T-helper 1 cell (primary cell): ENCODE results near the gene ADCY5.

ENCODE experiments used
- DNase-seq, 5 donors: peaks; one replicate each; pipeline ENCODE4 v3.0.0-alpha.2; 2012 to 2020

Gene ADCY5

GRCh38 chr3:123357275-123357674 lies 91.6 kb downstream of the ADCY5 start:
- DNase-seq = no peak

DNA sequence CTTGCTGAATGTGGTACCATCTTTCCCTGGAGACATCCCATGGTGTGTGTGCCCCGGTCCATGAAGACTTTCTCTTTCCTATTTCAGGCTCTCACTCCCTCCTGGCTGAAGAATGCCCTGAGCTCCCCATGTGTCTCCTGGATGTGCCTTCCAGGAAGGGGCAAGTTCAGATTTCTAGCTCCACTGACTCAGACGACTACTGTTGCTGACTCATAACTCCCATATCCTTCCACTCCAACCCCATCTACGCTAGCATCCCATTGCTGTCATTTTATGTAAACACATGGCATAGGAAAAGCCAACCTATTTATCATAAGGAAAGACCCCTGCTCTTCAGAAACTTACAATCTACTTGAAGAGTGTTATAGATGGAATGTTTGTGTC lies 95.0 kb downstream of the ADCY5 start:
- no peak for DNase-seq

- DNase-seq = no peak
Observed at GRCh38 chr3:123353227-123353849, 95.6 kb downstream of the ADCY5 start.

DNA sequence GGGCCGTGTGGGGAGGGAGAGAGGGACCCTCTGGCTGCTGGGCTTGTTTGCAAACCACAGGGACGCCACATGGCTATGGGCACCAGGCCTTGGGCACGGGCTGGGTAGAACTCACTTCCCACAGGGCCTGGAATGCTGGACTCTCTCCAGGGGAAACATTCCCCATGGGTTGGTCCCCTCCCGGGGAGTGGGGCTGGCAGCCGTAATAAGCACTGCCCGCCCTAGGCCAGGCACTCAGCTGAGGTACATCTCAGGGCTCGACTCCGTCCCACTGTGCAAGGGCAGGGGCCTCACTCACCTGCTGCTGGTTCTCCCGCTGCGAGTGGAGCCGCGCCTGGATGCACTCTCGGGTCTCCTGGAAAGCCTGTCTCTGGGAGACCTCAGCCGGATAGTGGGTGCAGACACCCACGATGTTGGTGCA lies 96.7 kb downstream of the ADCY5 start:
- no peak for DNase-seq

GRCh38 chr3:123351501-123351900 lies 97.4 kb downstream of the ADCY5 start:
- DNase-seq = no peak

DNA sequence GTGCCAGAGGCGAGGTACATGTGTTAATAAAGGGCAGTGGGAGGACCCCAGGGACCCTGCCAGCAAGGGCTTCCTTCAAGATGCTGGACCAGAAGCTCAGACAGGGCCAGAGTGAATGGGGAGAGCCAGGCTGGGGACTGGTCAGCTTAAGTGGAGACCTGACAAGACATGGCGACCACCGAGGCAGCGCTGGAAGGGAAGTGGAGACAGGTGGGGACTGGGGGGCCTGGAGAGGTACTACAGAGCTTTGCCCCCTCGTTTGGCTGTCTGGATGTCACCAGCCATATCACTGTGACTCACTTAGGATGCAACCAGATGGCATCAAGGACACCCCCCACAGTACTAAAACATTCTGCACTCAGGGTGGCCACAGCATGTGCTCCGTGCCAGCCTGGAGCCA lies 97.9 kb downstream of the ADCY5 start:
- DNase-seq = no peak

DNA sequence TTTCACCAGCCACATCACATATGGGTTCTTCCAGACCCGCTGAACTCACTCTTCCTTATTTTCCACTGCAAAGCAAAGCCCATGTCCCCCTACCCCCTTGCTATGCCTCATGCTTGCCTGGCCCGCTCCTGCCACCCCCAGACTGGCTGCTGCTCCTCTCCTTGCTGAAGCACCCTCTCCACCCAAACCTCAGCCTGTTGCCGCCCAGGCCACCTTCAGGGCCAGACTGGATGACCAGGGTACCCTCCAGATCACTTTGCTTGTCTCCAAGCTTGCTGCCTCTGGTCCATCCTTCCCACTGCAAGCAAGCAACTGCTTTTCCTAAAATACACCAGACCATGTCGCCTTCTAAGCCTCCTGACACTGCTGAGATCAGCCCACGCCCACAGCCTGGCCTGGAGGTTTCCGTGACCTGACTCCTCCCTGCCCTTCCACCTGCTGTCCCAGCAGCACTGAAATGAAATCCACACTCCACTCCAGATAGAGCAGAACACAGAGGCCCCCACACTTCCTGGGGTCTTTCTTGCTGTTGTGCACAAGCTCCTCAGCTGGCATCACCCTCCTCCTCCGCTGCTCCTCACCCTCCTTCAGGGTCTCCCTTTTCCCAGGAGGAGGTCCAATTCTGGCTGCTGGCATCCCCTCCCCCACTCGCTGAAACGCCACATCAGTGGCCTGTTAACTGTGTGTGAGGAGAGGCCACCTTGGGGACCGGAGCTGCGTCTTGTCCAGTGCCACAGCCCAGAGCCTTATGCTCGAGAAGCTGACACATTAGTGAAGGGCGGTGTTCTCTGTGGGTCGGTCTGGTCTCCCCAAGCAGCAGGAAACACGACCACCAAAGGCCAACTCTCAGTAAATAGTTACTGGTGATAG lies 99.1 kb downstream of the ADCY5 start:
- no peak for DNase-seq

DNA sequence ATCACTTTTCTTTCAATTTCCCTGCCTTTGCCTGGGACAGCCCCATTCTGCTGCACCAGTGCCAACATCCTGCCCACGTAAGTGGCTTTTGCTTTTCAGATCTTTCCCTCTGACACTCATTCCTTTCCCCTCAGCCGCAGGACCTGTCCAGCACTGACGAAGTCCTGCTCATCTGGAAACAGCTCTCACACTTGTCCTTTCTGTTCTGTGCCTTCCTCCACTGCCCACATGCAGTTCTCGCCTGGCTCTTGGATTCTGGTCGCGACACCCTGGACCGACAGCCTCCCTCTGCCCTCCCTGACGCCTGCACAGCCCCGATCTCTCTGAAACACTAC lies 99.7 kb downstream of the ADCY5 start:
- no peak for DNase-seq

DNA sequence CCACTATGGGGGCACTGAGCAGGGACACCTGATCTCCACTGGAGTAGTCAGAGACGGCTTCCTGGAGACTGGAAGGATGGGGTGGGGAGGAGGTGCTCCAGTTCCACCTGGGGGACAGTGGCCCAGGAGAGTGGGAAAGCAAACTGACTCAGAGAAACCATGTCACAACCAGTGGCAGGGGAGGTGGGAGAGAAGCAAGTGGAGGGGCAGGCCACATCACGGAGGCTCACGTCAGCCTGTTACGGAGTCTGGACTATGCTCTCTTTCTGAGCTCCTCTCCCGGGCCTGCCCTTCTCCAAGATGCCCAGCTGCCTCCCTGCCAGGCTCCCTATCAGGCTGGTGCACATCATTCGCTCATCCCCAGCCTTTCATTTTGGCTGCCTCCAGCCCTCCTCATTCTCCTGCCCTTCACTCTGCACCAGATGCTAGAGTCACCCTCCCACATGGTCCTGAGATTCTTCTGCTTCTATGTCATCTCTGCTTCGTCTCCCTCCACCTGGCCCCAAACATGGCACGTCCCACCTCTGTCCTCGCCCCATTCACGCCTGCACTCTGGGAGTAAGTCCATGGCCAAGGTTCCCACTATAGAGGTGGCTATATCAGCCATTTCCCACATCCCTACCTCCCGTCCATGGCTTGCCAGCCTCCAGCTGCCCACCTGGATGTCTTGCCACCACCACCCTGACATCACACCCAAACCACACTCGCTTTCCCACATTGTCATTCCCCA lies 100.3 kb downstream of the ADCY5 start:
- DNase-seq = no peak

- no peak for DNase-seq
Observed at GRCh38 chr3:123347691-123348264, 101.1 kb downstream of the ADCY5 start.

DNA sequence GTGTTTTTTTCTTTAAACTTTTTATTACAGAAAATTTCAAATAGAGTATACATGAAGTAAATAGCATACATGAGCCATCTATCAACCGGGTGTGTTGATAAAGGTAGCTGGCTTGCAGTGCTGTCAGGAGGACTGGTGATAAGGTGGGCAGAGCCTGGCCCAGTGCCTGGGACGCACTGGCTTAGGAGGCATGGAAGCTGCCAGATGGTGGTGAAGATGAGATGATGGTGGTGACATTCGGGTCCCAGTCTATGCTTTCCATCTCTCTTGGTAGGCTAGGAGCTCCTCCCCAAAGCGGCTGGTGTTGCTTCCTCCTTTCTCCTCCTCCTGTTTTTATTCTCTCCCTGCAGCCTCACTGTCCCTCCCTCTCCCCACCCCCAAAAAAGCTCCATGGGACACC lies 101.7 kb downstream of the ADCY5 start:
- no peak for DNase-seq

- DNase-seq = no peak
Observed at GRCh38 chr3:123346021-123346420, 102.9 kb downstream of the ADCY5 start.

DNA sequence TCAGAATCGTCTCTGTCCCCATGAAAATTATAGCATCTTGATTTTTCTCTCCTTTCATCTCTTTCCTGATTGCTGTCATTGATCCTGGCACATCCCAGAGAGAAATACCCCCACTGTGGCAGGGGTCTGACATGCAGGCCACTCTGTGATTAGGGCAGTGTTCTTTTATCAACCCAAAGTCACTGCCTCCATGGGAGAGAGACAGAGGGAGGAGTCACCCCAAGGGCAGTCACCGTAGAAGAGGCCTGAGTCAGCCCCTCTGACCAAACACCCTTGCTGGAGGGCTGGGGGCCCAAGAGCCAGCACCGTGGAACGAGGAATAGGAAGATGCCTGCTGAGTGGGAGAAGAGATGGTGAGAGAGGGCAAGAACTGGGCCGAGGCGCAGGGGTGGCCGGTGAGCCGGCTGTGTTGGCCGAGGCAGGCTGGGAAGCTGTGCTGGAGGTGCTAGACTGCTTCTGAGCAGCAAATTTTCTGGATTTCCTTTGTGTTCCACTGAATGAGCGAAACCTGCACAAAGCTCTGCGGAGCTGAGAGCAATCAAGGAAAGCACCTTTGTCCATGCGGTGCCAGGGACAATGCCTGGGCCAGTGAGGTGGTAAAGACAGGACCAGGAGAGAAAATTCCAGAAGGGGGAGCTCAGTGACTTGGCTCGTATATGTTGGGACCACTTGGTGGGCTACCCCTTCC lies 103.8 kb downstream of the ADCY5 start:
- no peak for DNase-seq

DNA sequence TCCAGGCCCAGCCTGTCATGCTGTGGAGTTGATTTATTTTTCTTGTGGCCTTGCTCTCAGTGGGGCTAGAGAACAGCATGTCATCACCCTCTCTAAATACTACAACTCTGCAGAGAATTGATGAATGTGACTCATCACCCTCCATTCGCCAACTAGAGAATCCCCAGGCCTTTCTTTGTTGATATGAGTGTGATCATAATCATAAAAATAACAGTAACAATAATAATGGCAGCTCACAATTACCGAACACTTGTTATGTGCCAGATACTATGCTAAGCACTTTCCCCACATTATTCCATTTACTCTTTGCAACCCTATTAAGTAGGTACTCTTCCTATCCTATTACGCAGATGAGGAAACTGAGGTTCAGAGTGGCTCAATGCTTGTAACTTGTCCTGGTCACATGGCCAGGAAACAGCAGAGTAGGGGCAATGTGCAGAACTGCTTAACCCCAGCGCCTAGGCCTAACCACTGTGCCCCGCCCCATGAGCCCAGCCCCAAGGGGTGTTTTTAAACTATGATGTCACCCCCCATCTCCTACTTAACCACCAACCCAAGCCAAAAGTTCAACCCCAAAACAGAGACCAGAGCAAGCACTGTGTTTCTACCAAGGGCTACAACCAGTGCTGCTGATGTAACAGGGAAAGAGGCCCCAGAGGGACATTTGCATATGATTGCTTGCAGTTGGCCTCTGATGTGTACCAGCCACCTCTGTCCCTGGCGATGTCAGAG lies 104.5 kb downstream of the ADCY5 start:
- DNase-seq = no peak

DNA sequence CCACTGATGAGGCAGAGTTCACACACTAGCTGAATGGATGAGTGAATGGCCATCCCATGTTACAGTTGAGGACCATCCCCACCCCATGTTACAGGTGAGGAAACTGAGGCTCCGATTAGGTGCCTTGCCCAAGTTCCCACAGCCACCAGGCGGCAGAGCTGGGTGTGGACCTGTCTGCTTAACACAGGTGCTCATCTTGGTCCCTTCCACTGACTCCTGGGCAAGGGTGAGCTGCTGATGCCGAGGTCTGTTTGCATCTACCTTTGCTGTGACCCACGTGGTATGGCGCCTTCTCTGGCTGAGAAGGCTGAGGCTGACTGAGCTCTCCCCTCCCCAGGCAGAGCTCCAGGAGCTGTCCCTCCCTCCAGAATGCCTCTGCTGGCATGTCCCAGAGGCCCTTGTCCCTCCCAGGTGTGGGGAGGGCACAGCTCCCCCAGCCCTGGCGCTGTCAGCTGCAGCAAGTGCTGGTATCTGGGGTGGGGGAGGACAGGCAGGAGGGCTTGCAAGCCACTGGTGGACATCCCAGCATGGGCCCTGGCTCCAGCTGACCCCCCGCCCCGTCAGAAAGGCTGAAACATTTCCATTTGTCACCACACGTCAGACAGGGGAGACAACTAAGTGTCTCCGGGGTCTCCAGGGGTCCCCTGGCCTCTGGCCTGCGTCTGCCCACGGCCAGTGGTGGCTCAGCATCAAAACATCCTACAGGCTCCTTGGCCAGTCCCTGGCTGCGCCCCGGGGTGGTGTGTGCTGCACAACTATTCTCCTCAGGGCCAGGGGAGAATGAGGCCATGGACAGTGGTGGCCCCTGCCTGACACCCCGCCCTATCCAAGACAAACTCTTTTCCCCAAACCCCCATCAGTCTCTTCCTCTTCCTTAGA lies 105.4 kb downstream of the ADCY5 start:
- DNase-seq = no peak

DNA sequence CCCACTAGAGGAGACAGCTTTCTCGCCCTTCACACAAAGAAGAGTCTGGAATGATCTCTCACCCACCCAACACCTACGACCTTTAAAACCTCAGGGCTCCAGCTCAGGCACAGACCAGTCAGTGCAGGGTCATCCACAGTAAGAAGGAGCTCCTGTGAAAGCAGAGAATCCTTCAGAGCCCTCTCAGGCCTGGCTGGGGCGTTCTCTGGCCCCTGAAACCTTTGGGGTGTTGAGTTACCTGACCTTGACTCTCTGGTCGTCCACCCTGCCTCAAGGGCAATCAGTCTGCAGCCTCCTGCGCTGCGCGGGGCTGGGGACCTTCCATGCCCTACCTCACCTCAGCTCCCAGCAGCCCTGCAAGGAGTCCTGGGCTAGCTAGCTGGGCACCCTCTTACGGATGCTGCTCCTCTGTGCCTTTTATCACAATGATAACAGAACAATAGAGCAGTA lies 106.2 kb downstream of the ADCY5 start:
- no peak for DNase-seq

- DNase-seq = no peak
Observed at GRCh38 chr3:123341871-123342630, 106.8 kb downstream of the ADCY5 start.

- DNase-seq = no peak
Observed at GRCh38 chr3:123340336-123340735, 108.6 kb downstream of the ADCY5 start.

- no peak for DNase-seq
Observed at GRCh38 chr3:123339302-123339701, 109.6 kb downstream of the ADCY5 start.

GRCh38 chr3:123338620-123339061 lies 110.2 kb downstream of the ADCY5 start:
- no peak for DNase-seq
